Measurements from ENCODE around the gene RNF2. TPM values are rescaled to one million over a fixed set of nuclear protein-coding genes. Genes with fewer than 3 reads are reported as not detected.

Gene RNF2
- total and polyA plus RNA-seq, 8 donors, result 15.8 to 46.2 (median 39.0) TPM

GRCh38 chr1:185027252-185027882 lies 18.0 kb upstream of the RNF2 start:
- no peak overlapping the region for H3K27ac ChIP-seq
- no peak overlapping the region for H3K4me3 ChIP-seq
- ATAC-seq, result no peak
- H3K9me3 ChIP-seq, result peaks cover 0 to 24% of the 10 kb centered on the region in 2 donors
- no peaks in the 10 kb centered on the region for H3K36me3 ChIP-seq
- DNase-seq, result no peak
- TF ChIP-seq, protein P1, sequence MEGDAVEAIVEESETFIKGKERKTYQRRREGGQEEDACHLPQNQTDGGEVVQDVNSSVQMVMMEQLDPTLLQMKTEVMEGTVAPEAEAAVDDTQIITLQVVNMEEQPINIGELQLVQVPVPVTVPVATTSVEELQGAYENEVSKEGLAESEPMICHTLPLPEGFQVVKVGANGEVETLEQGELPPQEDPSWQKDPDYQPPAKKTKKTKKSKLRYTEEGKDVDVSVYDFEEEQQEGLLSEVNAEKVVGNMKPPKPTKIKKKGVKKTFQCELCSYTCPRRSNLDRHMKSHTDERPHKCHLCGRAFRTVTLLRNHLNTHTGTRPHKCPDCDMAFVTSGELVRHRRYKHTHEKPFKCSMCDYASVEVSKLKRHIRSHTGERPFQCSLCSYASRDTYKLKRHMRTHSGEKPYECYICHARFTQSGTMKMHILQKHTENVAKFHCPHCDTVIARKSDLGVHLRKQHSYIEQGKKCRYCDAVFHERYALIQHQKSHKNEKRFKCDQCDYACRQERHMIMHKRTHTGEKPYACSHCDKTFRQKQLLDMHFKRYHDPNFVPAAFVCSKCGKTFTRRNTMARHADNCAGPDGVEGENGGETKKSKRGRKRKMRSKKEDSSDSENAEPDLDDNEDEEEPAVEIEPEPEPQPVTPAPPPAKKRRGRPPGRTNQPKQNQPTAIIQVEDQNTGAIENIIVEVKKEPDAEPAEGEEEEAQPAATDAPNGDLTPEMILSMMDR (IDR thresholded peaks at IDR 0.05), result no peak
- H3K4me1 ChIP-seq, result no peaks in the 10 kb centered on the region
- intact Hi-C loops (cut with DNase I), result no loop called here
- H3K27me3 ChIP-seq, result no peaks in the 10 kb centered on the region

DNA sequence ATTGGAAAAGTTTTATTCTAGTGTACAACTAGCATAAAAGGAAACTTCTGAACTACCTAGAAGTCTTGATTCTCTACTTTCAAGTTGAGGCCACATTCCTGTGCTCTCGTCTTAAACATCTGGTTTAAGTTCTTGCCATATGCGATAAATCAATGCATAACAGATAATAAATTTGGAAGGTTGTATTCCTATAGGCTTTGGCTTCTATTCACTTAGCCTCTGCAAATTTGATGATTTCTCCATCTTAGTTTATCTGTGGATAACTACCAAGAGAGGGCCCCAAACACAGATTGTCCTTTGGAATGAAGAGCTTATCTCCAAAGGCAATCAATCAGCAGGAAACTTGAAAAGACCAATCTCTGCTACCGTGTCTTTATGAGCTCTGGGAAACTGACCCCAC lies 11.7 kb upstream of the RNF2 start:
- TF ChIP-seq, protein P1 (IDR thresholded peaks at IDR 0.05), result no peak
- no peaks in the 10 kb centered on the region for H3K27me3 ChIP-seq
- no peak overlapping the region for H3K4me3 ChIP-seq
- no peaks in the 10 kb centered on the region for H3K4me1 ChIP-seq
- ATAC-seq (no peak), DNase-seq (no peak)
- no peaks in the 10 kb centered on the region for H3K9me3 ChIP-seq
- no peak overlapping the region for H3K27ac ChIP-seq
- intact Hi-C loops (cut with DNase I), result no loop called here
- no peaks in the 10 kb centered on the region for H3K36me3 ChIP-seq

DNA sequence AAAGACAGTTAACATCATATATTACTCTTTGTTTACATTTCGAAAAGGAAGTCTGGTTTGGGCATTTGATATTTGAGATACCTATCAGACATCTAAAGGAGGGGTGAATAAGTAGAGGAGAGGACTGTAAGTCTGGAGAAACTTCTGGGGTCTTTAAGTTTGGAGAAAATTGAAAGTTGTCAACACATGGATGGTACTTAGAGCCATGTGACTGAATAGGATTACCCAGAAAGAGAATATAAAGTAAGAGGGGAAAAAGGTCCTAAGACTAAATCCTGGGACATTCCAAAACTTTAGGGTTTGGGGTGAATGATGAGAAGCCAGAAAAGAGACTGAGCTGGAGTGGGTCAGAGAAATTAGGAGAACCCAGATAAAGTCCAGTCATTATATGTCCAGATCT lies 10.1 kb upstream of the RNF2 start:
- no peaks in the 10 kb centered on the region for H3K4me1 ChIP-seq
- no peak for ATAC-seq
- H3K4me3 ChIP-seq, result no peak overlapping the region
- H3K36me3 ChIP-seq, result no peaks in the 10 kb centered on the region
- no peak overlapping the region for H3K27ac ChIP-seq
- TF ChIP-seq, protein P1 (IDR thresholded peaks at IDR 0.05), result no peak
- DNase-seq, result no peak
- no peaks in the 10 kb centered on the region for H3K27me3 ChIP-seq
- H3K9me3 ChIP-seq, result no peaks in the 10 kb centered on the region
- intact Hi-C loops (cut with DNase I), result no loop called here

DNA sequence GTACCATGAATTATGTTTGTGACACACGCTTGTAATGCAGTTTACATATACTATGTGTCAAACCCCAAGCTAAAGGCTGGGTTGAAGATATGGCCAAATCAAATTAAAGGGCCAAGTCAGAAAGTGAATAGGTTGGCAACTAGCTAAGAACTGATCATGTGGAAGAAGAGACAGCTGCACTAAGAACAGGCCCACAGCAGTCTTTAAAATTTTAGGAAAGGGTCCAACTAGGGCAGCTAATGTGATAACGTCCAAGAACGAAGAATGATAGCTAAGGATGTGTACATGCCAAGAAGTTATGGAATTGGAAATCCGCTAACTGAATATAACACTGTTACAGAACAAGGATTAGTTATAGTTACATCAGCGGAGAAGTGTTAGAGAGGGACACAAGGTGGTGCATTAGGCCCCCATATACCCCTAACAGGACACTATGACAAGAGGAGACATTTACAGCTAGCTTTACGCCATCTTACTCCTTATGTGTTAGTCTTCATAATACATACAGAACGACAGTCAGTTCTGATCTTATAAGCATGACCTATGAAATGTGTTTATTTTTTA lies 6.5 kb upstream of the RNF2 start:
- DNase-seq (peak in 1 of 4 donors; percentile 12), ATAC-seq (no peak)
- no peaks in the 10 kb centered on the region for H3K36me3 ChIP-seq
- no peaks in the 10 kb centered on the region for H3K9me3 ChIP-seq
- intact Hi-C loops (cut with DNase I), result no loop called here
- H3K27ac ChIP-seq, result no peak overlapping the region
- no peaks in the 10 kb centered on the region for H3K27me3 ChIP-seq
- TF ChIP-seq, protein P1 (IDR thresholded peaks at IDR 0.05), result no peak
- H3K4me3 ChIP-seq, result no peak overlapping the region
- H3K4me1 ChIP-seq, result no peaks in the 10 kb centered on the region

GRCh38 chr1:185039726-185040407 lies 5.5 kb upstream of the RNF2 start:
- no peaks in the 10 kb centered on the region for H3K36me3 ChIP-seq
- intact Hi-C loops (cut with DNase I), result no loop called here
- DNase-seq (no peak), ATAC-seq (no peak)
- no peaks in the 10 kb centered on the region for H3K27me3 ChIP-seq
- H3K9me3 ChIP-seq, result no peaks in the 10 kb centered on the region
- no peaks in the 10 kb centered on the region for H3K4me1 ChIP-seq
- H3K4me3 ChIP-seq, result no peak overlapping the region
- H3K27ac ChIP-seq, result no peak overlapping the region
- TF ChIP-seq, protein P1 (IDR thresholded peaks at IDR 0.05), result no peak
